ENCODE data around the gene ILKAP.

The ILKAP gene

DNA sequence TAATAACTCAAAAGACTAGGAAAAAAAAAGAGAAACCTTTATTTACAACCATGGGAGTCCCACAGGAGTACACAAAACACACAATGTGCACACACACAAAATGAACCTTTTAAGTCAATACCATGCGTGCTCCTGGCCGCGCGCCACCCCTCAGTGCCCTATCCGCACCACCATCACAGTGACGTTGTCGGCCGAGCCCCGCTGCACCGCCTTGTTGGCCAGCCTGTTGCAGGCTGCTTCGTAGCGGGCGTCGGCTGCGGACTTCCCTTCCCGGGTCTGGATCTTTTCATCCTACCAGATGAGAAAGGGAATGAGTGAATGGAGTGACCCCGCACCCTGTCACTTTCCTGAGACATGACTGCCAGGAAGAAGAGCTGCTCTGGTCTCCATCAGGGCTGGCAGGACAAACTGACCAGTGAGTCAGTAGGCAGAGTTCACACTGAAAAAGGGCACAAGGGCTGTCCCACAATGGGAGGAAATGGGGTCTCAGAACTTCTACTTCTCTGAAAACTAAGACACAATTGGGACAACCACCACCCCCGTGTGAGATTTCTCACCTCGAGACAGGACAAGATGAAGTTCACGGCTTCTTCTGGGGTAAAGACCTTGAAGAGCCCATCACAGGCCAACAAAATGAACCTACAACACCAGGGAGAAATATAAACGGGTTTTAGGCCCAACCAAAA, 33.0 kb downstream of the ILKAP start:
- DNase-seq, result no peak
- TF ChIP-seq, protein P1, sequence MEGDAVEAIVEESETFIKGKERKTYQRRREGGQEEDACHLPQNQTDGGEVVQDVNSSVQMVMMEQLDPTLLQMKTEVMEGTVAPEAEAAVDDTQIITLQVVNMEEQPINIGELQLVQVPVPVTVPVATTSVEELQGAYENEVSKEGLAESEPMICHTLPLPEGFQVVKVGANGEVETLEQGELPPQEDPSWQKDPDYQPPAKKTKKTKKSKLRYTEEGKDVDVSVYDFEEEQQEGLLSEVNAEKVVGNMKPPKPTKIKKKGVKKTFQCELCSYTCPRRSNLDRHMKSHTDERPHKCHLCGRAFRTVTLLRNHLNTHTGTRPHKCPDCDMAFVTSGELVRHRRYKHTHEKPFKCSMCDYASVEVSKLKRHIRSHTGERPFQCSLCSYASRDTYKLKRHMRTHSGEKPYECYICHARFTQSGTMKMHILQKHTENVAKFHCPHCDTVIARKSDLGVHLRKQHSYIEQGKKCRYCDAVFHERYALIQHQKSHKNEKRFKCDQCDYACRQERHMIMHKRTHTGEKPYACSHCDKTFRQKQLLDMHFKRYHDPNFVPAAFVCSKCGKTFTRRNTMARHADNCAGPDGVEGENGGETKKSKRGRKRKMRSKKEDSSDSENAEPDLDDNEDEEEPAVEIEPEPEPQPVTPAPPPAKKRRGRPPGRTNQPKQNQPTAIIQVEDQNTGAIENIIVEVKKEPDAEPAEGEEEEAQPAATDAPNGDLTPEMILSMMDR (IDR thresholded peaks at IDR 0.05), result no peak
- Mint-ChIP-seq H3K27ac (no peak overlapping the region), H3K4me1 (peaks cover 6% of the 10 kb centered on the region), H3K36me3 (ENCODE audit: low read depth) (peaks cover 43% of the 10 kb centered on the region), H3K27me3 (ENCODE audit: low read depth, poor library complexity) (peaks cover 8% of the 10 kb centered on the region), H3K4me3 (no peak overlapping the region), H3K9me3 (no peaks in the 10 kb centered on the region)

DNA sequence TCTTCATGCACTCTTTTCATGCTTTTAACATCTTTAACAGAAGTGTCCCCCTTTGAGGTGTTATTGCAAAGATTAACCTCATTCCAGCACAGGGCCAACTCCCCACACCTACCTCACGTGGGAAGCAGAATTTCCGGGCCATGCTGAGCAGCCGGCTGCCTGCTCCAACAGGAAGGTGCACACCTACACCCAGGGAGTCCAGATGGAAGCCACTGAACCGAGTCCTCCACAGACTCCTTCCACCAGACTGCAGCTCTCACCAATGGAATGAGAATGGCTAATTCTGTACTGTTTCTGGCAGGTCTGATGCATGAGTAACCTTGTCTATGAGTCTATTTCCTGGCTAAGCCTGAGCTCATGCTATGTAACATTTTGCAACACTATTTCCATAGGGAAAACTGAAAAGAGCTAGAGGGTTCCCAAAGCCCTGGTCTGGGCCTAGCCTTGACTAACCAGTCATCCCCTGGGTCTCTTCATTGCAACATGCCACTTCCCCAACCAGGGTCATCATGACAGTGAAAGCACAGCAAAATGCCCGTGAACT, 33.7 kb downstream of the ILKAP start:
- Mint-ChIP-seq H3K4me1 (peaks cover 10% of the 10 kb centered on the region), H3K9me3 (no peaks in the 10 kb centered on the region), H3K36me3 (ENCODE audit: low read depth) (peaks cover 45% of the 10 kb centered on the region), H3K27me3 (ENCODE audit: low read depth, poor library complexity) (peaks cover 16% of the 10 kb centered on the region), H3K27ac (no peak overlapping the region), H3K4me3 (no peak overlapping the region)
- TF ChIP-seq, protein P1 (IDR thresholded peaks at IDR 0.05), result no peak
- no peak for DNase-seq

DNA sequence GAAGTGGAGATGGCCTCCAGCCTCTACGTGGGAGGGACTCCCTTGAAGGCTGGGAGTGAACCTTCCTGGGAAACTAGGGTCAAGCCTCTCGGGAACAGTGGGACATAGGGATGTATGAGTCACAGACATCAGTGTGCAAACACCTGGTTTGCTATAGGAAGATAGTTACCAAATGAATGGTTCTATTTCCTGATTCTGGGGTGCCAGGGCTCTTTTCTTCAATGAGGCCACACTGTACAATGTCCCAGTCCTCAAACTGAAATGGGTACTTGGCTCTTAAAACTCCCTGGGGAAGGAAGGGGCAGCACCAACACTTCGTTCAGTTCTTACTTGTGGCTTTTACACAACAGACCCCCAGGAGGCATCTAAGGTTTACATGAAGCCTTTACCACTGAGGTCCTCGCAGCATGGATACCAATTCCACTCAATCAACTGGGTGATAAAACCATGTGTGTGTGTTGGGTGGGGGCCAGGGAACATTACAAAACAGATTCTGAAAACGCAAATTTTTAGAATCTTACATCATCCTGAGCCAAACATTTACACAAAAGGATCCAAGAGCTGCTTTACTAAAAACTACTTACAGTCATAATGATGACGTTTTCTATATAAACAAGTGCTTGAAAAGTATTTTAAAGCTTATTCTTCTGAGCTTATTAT, 34.3 kb downstream of the ILKAP start:
- TF ChIP-seq, protein P1 (IDR thresholded peaks at IDR 0.05), result no peak
- no peak for DNase-seq
- Mint-ChIP-seq H3K36me3 (ENCODE audit: low read depth) (peaks cover 46% of the 10 kb centered on the region), H3K27ac (no peak overlapping the region), H3K27me3 (ENCODE audit: low read depth, poor library complexity) (peaks cover 22% of the 10 kb centered on the region), H3K4me3 (no peak overlapping the region), H3K9me3 (no peaks in the 10 kb centered on the region), H3K4me1 (peaks cover 11% of the 10 kb centered on the region)

DNA sequence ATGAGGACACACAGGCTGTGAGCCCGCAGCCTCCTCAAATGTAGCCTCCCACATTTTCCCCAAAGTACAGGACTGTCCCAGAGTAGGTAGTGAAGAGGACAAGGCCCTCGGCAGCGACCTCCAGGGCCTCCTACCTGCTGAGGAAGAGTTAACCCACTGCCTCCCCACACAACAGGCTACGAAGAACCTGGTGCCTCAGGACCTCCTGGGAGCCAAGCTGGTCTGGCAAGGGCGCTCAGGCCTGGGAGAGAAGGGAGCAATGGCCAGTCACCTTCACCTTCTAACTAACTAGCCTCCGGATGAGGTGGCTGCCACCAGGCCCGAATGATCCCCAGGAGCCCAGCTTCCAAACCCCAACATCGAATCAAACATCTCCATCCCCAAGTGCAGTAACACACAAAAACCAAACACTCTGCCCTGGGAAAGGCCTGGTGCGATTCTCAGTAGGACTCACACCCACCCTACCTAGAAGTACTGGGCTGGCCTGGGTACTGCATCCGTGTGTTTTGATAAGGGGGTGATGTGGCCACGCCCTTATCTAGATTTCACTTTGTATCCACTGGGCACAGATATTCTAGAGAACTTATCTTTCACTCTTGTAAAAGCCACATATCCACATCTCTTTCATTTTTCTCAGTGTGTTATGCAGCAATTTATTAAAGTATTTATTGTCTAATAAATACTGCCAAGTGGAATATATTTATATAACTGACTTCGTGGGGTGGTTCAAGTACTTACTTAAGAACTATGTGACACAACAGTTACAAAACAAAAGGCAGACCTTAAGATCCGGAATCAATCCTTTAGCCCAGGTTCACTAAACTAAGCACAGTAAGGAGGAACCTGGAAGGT, 35.1 kb downstream of the ILKAP start:
- Mint-ChIP-seq H3K4me1 (peaks cover 11% of the 10 kb centered on the region), H3K9me3 (no peaks in the 10 kb centered on the region), H3K27ac (no peak overlapping the region), H3K27me3 (ENCODE audit: low read depth, poor library complexity) (peaks cover 24% of the 10 kb centered on the region), H3K36me3 (ENCODE audit: low read depth) (peaks cover 39% of the 10 kb centered on the region), H3K4me3 (no peak overlapping the region)
- DNase-seq, result no peak
- TF ChIP-seq, protein P1 (IDR thresholded peaks at IDR 0.05), result no peak

DNA sequence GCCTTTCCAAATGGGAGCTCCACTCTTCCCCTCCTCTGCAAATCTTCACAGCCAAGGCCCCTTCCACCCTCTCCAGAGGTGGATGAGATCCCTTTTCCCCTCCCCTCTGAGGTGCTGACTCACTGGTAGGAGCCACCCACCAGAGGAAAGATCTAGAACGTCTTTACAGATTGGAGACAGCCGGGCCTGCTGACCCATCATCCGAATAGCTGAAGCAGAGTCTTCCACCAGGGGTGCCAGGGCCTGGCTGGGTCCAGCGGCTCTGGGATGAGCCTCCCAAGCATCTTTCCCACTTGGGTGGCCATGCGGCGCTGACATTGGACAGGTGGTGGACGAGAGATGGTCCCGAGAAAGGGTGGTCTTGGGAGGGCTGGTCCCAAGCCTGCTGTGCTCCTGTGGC, 35.7 kb downstream of the ILKAP start:
- no peaks in the 10 kb centered on the region for H3K9me3 Mint-ChIP-seq
- H3K27ac Mint-ChIP-seq, result peak overlapping the region; percentile 36
- no peak for DNase-seq
- H3K4me1 Mint-ChIP-seq, result peaks cover 11% of the 10 kb centered on the region
- H3K27me3 Mint-ChIP-seq (ENCODE audit: low read depth, poor library complexity), result peaks cover 30% of the 10 kb centered on the region
- TF ChIP-seq, protein P1 (IDR thresholded peaks at IDR 0.05), result no peak
- no peak overlapping the region for H3K4me3 Mint-ChIP-seq
- H3K36me3 Mint-ChIP-seq (ENCODE audit: low read depth), result peaks cover 33% of the 10 kb centered on the region
